Muscle of leg (tissue), 11 donors: ENCODE data around the gene ATP10D. TPM values are rescaled to one million over a fixed set of nuclear protein-coding genes. Genes with fewer than 3 reads are reported as not detected.
"Not testable (repeated sequence)": the region's sequence is repeated elsewhere in the genome, so short reads cannot be mapped to it uniquely, and the experiment has no call there.

Source experiments
- DNase-seq: peaks from one replicate; pipeline ENCODE4 v3.0.0; 2013
- H3K27ac ChIP-seq: one replicate; pipeline ENCODE4 v1.5.1; 2013; ENCODE audit warnings: mild to moderate bottlenecking, low read length, control low read depth
- H3K27me3 ChIP-seq: one replicate; pipeline ENCODE4 v1.6.1; 2013; ENCODE audit warnings: low read length; ENCODE audit not compliant: control insufficient read depth, insufficient read depth
- H3K36me3 ChIP-seq: one replicate; pipeline ENCODE4 v1.6.1; 2013; ENCODE audit warnings: low read length; ENCODE audit not compliant: control insufficient read depth, insufficient read depth
- H3K4me1 ChIP-seq: one replicate; pipeline ENCODE4 v1.6.1; 2013; ENCODE audit warnings: low read length; ENCODE audit not compliant: control insufficient read depth, insufficient read depth
- H3K4me3 ChIP-seq: one replicate; pipeline ENCODE4 v1.5.1; 2013; ENCODE audit warnings: low read length, control low read depth
- H3K9me3 ChIP-seq: replicated peaks from 2 replicates; pipeline ENCODE4 v1.6.1; 2013; ENCODE audit warnings: low read depth, low read length; ENCODE audit not compliant: control insufficient read depth
- WGBS: methylation state at CpG from one replicate; pipeline ENCODE4 v1.1.5; 2013; ENCODE audit warnings: missing lambda C conversion rate; ENCODE audit not compliant: insufficient coverage; 5-methylcytosine and 5-hydroxymethylcytosine counted together
- polyA plus RNA-seq, 8 donors: library from polyadenylated mRNA; unstranded; fragments of 120-200 nt; gene quantifications; one replicate each; pipeline versions ENCODE4 v1.2.1 to v1.2.3, GENCODE V29; 2013; ENCODE audit warnings: inconsistent platforms in 1 of 8, low replicate concordance in 1 of 8; ENCODE audit not compliant: insufficient read length in 8 of 8, insufficient read depth in 1 of 8
- total RNA-seq: library from RNA; stranded (reverse); fragments of 120-200 nt; gene quantifications from one replicate; pipeline ENCODE4 v1.2.4, GENCODE V29; 2013

Gene ATP10D
- total and polyA plus RNA-seq, 9 donors: 8.3 to 17.1 (median 10.7) TPM

GRCh38 chr4:47532658-47533057, 47.6 kb downstream of the ATP10D start:
- Histone ChIP-seq H3K9me3 (peaks cover 4% of the 10 kb centered on the region), H3K27ac (no peak overlapping the region), H3K27me3 (no peaks in the 10 kb centered on the region), H3K36me3 (no peaks in the 10 kb centered on the region), H3K4me3 (no peak overlapping the region), H3K4me1 (no peaks in the 10 kb centered on the region)
- no peak for DNase-seq
- no CpG with 5 or more reads among the region's 4 CpGs for WGBS

GRCh38 chr4:47533689-47534347, 48.7 kb downstream of the ATP10D start:
- Histone ChIP-seq H3K9me3 (peaks cover 4% of the 10 kb centered on the region), H3K4me3 (no peak overlapping the region), H3K27ac (no peak overlapping the region), H3K27me3 (no peaks in the 10 kb centered on the region), H3K4me1 (no peaks in the 10 kb centered on the region), H3K36me3 (peaks cover 2% of the 10 kb centered on the region)
- no peak for DNase-seq
- no CpG with 5 or more reads among the region's 4 CpGs for WGBS

DNA sequence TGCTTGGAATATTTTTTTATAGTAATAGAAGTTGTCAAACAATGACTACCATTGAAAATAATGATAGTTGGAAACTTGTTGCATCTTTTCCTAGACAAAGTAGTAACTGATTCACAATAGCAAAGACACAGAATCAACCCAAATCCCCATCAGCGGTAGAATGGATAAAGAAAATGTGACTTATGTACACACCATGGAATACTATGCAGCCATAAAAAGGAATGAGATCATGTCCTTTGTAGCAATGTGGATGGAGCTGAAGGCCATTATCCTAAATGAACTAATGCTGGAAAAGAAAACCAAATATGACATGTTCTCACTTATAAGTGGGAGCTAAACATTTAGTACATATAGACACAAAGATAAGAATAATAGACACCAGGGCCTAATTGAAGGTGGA, 49.7 kb downstream of the ATP10D start:
- no peaks in the 10 kb centered on the region for H3K4me1 ChIP-seq
- H3K27me3 ChIP-seq: no peaks in the 10 kb centered on the region
- WGBS: no CpG with 5 or more reads among the region's 1 CpG
- H3K4me3 ChIP-seq: no peak overlapping the region
- peaks cover 2% of the 10 kb centered on the region for H3K36me3 ChIP-seq
- H3K27ac ChIP-seq: no peak overlapping the region
- no peaks in the 10 kb centered on the region for H3K9me3 ChIP-seq
- DNase-seq: no peak

GRCh38 chr4:47535567-47536147, 50.6 kb downstream of the ATP10D start:
- WGBS: no CpG with 5 or more reads among the region's 5 CpGs
- H3K27ac ChIP-seq: no peak overlapping the region
- H3K9me3 ChIP-seq: no peaks in the 10 kb centered on the region
- H3K36me3 ChIP-seq: peaks cover 2% of the 10 kb centered on the region
- H3K4me3 ChIP-seq: no peak overlapping the region
- H3K4me1 ChIP-seq: no peaks in the 10 kb centered on the region
- DNase-seq: no peak
- H3K27me3 ChIP-seq: no peaks in the 10 kb centered on the region

GRCh38 chr4:47536966-47537365, 51.9 kb downstream of the ATP10D start:
- Histone ChIP-seq H3K36me3 (peaks cover 2% of the 10 kb centered on the region), H3K9me3 (no peaks in the 10 kb centered on the region), H3K4me3 (no peak overlapping the region), H3K4me1 (no peaks in the 10 kb centered on the region), H3K27me3 (no peaks in the 10 kb centered on the region), H3K27ac (no peak overlapping the region)
- WGBS: no CpG with 5 or more reads among the region's 1 CpG
- DNase-seq: no peak

DNA sequence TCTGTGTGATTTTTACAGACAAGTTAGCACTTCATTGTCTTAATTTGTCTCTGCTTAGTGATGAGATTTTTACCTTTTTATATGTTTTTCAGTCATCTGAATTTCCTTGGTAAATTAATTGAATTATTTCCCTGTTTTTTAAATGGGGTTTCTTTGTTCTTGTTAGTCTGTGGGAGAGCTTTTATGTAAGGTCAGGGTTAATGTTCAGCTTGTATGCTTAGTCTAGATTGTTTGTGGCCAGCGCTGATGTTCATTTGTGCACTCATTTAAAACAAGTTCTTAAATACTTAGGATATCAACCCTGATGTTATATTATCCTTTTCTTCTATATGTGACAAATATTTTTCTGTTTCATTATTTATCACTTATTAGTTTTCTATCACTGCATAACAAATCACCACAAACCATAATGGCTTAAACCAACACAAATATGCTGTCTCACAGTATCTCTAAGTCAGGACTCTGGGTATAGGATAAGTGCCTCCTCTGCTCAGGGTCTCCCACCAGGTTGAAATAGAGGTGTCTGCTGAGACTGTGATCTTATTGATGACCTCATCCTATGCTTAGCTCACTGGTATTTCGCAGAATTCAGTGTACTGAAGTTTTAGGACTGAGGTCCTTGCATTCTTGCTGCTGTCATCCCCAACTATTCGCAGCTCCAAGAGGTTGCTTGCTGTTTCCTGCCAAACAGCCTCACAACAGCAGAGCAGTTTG, 53.2 kb downstream of the ATP10D start:
- WGBS: 78% methylated on average over 2 of the region's 3 CpGs
- peaks cover 2% of the 10 kb centered on the region for H3K36me3 ChIP-seq
- no peak overlapping the region for H3K4me3 ChIP-seq
- H3K4me1 ChIP-seq: no peaks in the 10 kb centered on the region
- H3K27ac ChIP-seq: no peak overlapping the region
- H3K9me3 ChIP-seq: no peaks in the 10 kb centered on the region
- no peaks in the 10 kb centered on the region for H3K27me3 ChIP-seq
- no peak for DNase-seq

DNA sequence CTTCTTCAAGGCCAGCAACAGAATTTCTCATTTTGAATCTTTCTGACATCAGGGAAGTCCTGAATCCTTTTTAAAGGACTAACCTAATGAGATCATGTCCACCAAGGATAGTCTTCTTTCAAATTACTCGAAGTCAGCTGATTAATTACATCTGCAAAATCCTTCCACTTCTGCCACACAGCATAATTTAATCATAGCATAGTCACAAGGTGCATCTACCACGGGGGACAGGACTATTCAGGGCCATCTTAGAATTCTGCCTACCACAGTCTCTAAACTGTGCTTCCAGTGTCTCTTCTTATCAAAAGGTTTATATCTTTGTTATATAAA, 53.7 kb downstream of the ATP10D start:
- no peaks in the 10 kb centered on the region for H3K4me1 ChIP-seq
- DNase-seq: no peak
- no peak overlapping the region for H3K27ac ChIP-seq
- H3K27me3 ChIP-seq: no peaks in the 10 kb centered on the region
- H3K36me3 ChIP-seq: peaks cover 2% of the 10 kb centered on the region
- no peak overlapping the region for H3K4me3 ChIP-seq
- H3K9me3 ChIP-seq: no peaks in the 10 kb centered on the region
- WGBS: 57% methylated on average over 1 of the region's 2 CpGs

GRCh38 chr4:47542640-47543039, 57.6 kb downstream of the ATP10D start:
- DNase-seq: not testable (repeated sequence)

GRCh38 chr4:47543331-47543730, 58.3 kb downstream of the ATP10D start:
- no peak overlapping the region for H3K27ac ChIP-seq
- H3K27me3 ChIP-seq: no peaks in the 10 kb centered on the region
- peaks cover 2% of the 10 kb centered on the region for H3K36me3 ChIP-seq
- WGBS: no CpG with 5 or more reads among the region's 2 CpGs
- no peak overlapping the region for H3K4me3 ChIP-seq
- H3K9me3 ChIP-seq: no peaks in the 10 kb centered on the region
- DNase-seq: no peak
- no peaks in the 10 kb centered on the region for H3K4me1 ChIP-seq

More at GRCh38 chr4:47542640-47543039, 57.6 kb downstream of the ATP10D start:
- not testable (repeated sequence) for H3K4me1 ChIP-seq, H3K36me3 ChIP-seq, H3K9me3 ChIP-seq, H3K4me3 ChIP-seq, H3K27me3 ChIP-seq, H3K27ac ChIP-seq
- WGBS: 92% methylated on average over 2 of the region's 5 CpGs

DNA sequence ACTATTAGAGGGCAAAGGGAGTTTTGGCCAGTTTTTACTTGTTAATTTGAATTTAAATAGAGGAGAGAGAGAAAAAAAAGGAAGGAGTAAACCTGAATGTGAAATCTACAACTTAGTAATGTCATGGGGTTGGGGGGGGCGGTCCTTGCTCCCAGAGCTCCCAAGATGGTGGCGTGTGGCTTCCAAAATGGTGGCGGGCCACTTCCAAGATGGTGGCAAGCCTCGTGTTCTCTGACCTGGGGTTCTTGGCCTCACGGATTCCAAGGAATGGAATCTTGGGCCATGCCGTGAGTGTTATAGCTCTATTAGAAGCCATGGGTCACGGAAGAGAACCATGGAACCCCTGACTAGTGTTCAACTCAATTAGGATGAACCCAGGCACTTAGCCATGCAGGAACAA, 65.3 kb downstream of the ATP10D start:
- not testable (repeated sequence) for DNase-seq, H3K4me3 ChIP-seq, H3K4me1 ChIP-seq, H3K27ac ChIP-seq, H3K27me3 ChIP-seq, H3K36me3 ChIP-seq, H3K9me3 ChIP-seq
- WGBS: 91% methylated on average over 7 of the region's 7 CpGs
